Fibroblast of upper back skin (primary cell): ENCODE measurements around the gene REPS2.
A peak's percentile ranks its signal among the peaks of the same experiment; 100 is the strongest.
"Not testable (repeated sequence)": the region's sequence is repeated elsewhere in the genome, so short reads cannot be mapped to it uniquely, and the experiment has no call there.

Experiments used
- DNase-seq: peaks from one replicate; pipeline ENCODE4 v3.0.0-alpha.2; 2013

The REPS2 gene

DNA sequence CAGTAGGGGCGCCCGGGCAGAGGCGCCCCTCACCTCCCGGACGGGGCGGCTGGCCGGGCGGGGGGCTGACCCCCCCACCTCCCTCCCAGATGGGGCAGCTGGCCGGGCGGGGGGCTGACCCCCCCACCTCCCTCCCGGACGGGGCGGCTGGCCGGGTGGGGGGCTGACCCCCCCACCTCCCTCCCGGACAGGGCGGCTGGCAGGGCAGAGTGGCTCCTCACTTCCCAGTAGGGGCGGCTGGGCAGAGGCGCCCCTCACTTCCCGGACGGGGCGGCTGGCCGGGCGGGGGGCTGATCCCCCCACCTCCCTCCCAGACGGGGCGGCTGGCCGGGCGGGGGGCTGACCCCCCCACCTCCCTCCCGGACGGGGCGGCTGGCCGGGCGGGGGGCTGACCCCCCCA is 18.5 kb downstream of the REPS2 start:
- not testable (repeated sequence) for DNase-seq

DNA sequence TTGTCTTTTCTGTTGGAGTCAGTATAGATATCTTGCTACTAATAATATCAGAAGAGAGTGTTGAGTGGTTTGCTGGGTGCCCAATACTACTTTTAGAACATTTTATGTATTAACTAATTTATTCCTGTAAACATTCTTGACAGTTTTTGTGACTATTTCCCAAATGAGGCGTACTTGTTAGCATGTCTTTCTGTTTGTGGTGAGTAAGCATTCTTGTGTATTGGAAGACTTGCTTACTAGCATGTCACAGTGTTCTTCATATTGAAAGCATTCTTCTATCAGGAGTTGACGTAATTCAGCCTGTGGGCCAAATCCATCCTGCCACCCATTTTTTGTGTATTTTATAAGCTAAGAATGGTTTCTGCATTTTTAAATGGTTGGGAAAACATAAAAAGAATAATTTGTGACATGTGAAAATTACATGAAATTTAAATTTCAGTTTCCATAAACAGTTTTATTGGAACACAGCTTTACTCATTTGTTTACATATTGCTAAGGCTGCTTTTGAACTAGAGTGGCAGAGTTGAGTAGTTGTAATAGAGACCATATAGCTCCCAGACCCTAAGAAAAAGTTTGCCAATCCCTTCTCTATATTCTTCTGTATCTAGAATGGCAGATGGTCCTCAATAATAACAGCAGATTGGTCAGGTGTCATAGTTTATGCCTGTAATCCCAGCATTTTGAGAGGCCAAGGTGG is 20.4 kb downstream of the REPS2 start:
- DNase-seq, result no peak

DNA sequence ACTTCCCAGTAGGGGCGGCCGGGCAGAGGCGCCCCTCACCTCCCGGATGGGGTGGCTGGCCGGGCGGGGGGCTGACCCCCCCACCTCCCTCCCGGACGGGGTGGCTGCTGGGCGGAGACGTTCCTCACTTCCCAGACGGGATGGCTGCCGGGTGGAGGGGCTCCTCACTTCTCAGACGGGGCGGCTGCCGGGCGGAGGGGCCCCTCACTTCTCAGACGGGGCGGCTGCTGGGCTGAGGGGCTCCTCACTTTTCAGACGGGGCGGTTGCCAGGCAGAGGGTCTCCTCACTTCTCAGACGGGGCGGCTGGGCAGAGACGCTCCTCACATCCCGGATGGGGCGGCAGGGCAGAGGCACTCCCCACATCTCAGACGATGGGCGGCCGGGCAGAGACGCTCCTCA is 22.3 kb downstream of the REPS2 start:
- DNase-seq, result not testable (repeated sequence)

DNA sequence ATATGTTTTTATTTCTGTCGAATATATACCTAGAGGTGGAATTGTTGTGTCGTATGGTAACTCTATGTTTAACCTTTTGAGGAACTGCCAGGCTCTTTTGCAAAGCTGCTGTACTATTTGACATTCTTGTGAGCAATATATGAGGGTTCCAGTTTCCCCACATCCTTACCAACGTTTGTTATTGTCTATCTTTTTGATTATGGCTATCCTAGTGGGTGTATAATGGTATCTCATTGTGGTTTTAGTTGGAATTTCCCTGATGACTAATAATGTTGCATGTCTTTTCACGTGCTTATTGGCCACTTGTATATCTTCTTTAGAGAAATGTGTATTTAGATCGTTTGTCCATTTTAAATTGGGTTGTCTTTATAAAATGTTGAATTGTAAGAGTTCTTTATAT is 24.5 kb downstream of the REPS2 start:
- peak; percentile 18 for DNase-seq

DNA sequence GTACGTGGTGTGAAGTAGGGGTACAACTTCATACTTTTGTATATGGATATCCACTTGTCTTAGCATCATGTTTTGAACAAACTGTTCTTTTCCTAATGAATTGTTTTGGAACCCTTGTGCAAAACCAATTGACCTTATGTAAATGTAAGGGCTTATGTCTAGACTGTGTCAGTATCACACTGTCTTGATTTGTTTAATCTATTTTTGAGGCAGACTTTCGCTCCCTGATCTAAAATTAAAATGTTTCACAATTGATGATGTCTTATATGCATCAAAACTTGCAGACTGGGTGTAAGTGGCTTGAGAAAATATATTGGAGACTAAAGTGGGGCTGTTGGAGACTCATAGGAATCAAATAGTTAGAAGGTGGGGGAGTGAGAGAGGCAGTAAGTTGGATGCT is 25.2 kb downstream of the REPS2 start:
- DNase-seq, result no peak

DNA sequence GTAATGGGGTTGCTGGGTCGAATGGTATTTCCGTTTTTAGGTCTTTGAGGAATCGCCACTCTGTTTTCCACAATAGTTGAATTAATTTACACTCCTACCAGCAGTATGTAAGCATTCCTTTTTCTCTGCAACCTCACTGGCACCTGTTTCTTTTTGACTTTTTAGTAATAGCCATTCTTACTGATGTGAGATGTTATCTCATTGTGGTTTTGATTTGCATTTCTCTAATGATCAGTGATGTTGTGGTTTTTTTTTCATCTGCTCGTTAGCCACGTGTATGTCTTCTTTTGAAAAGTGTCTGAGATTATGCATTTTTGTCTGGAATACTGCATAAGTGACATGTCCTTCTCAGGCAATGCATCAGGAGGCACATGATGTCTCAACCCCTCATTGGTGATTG is 28.8 kb downstream of the REPS2 start:
- DNase-seq, result no peak

DNA sequence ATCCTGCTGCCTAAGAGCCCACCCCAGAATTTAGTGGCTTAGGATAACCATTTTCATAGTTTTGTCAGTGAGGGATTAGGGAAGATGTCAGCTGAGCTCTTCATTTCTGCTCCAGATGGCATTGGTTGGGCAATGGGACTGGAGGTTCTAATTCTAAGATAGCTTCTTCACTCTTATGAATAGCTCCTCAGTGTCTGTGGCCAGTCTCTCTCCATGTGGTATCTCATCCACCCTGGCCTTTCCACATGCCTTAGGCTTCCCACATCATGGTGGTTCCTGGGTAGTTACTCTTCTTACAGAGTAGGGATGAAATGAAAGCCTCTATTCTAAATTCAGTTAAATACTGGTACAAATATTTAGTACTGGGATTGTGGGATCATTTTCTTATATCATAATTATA is 31.3 kb downstream of the REPS2 start:
- no peak for DNase-seq

DNA sequence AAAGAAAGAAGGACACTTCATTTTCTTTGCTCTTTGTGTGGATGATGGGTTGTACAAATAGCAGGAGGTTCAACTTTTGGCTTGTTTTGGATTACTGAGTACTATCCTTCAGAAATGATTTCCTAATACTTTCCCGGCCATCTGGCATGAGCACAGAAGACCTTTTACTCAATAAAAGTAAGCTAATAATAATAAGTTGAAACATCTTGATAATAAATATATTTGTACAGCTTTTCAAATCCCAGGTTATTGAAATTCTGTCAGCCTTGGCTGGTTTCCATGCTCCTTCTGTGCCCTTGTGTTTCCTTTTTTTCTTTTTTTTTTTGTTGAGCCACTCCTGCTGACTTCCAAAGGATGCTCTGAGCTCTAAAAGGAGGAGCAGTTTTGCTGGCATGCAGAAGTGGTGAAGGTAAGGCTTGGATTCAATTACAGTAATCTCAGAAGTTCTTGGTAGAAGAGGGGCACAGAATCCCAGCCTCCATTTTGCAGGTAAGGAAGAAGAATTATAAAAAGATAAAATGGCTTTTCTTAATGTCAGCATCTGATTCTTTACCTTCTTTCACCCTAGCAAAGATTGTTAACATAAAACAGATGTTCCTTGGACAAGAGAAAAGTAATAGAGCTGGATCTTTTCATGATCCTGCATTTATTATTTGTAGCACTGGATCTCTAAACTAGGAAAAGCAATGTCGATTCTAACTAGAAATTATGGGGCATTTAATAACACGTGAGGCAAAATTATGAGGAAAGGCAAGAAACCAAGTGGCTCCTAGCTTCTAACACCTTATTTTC is 31.9 kb downstream of the REPS2 start:
- no peak for DNase-seq

DNA sequence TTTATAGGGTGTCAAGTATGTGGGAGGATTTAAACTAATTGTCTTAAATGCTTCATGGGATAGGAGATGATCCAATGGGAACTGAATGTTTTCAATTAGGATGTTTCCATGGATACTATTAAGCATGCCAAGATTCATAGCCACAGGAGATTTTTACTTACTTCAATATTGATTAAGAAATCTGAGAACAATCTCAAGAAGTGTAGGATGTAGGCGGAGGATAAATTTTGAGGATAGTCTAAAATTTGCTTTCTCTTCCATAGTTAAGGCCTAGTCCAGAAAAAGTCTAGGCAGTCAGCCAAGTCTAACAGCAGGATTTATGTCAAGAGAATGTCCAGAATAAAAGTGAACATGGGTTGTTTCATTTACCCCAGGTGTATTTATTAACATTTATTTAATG is 32.8 kb downstream of the REPS2 start:
- DNase-seq, result peak; percentile 1

DNA sequence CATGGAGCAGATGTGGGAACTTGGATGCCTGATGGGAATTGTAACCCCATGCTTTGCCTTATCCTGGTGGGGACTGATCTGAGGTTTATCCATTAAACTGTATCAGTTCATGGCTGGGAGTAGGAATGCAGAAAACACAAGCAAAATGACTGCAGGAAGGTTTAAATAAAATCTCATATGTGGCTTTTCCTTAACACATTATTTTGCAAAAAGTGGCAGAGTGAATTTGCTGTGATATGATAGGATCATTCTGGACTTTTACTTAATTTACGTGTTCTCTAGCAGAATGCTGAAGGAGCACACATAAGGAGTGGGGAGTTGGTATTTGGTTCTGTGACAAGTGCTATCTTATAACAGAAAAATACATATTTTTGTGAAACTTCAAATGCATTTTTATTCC is 34.8 kb downstream of the REPS2 start:
- DNase-seq, result no peak

DNA sequence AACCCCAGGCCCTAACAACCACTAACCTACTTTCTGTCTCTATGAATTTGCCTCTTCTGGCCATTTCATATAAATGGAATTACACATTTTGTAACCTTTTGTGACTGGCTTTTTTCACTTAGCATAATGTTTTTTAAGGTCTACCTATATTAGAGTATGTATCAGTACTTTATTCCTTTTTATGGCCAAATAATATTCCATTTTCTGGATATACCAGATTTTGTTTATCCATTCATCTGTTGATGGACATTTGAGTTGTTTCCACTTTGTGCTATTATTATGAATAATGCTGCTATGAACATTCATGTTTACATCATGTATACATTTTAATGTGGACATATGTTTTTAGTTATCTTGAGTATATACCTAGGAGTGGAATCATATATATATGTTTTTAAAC is 35.5 kb downstream of the REPS2 start:
- DNase-seq, result no peak

DNA sequence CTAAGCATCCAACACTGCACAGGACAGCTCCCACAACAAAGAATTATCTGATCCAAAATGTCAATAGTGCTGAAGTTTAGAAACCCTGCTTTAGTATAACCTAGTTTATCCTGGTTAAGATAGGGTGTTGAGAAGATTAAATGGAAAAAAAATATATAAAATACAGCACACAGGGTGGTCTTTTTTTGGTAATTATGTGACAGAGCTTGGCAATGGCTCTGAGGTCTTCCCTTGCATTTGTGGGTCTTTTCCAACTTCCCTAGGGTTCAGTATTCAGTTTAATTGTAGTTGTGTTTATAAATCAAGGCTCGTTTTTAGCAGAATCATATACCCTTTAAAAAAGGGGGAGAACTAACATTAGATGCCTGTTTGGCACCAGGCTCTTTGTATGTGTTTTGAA is 36.6 kb downstream of the REPS2 start:
- DNase-seq, result no peak

DNA sequence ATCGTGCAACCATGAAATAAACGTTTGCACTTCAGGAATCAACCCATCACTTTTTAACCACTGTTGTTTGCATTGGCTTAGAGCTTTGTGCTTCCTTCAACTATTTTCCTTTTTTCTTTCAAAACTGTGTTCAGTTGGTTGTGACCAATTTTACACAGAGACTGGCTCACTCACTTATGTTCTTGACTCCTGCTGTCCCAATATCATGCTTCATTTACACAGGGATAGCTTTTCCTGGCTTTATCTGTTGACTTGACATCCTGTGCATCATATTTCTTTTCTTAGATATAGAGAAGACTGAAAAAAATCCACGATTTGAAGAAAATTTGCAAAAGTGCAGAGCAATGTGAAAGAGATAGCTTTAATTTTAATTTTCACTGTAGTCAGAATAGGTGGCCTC is 38.8 kb downstream of the REPS2 start:
- no peak for DNase-seq

DNA sequence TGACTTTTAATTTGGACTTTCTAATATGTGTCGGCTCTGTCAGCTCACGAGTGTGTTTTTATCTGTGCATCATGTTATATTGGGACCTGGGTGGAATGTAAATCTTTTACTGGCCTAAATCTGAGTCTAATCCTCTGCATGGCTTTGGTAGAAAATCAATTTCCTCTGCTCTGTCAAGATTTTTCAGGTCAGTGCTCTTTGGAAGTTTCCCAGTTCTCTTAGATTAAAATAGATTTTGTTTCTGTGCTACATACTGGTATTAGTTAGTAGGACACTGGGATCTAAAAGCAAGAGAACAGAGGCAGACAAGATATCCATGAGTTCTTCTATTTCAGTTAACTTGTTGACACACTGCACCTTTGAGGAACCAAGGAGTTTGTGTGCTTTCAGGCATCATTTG is 39.7 kb downstream of the REPS2 start:
- no peak for DNase-seq

DNA sequence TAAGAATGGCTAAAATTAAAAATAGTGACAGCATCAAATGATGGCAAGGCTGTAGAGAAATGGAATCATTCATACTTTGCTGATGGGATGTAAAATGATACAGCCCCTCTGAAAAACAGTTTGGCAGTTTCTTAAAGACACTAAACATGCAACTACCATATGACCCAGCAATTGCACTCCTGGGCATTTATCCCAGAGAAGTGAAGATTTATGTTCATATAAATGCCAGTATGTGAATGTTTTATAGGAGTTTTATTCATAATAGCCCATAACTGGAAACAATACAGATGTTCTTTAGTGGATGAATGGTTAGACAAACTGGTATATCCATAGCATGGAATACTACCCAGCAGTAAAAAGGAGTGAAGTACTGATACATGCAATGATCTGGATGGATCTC is 43.3 kb downstream of the REPS2 start:
- DNase-seq, result no peak

DNA sequence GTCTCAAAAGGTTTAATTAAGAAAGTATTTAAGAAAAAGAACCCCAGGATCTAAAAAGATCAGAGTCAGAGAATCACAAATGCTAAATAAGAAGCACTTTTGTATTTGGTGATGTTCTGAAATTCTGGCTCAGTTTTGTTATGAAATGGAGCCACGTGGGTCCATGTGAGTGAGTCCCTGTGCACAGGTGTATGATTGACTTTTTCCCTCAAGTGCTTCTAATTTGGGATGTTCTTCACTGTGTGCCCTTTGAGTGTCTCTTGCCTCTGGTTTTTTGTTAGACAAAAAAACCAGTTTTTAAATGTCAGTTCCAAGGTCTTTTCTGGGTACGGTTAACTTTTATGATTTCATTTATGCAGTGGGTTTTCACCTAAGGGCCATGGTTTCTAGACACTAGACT is 44.4 kb downstream of the REPS2 start:
- DNase-seq, result no peak

DNA sequence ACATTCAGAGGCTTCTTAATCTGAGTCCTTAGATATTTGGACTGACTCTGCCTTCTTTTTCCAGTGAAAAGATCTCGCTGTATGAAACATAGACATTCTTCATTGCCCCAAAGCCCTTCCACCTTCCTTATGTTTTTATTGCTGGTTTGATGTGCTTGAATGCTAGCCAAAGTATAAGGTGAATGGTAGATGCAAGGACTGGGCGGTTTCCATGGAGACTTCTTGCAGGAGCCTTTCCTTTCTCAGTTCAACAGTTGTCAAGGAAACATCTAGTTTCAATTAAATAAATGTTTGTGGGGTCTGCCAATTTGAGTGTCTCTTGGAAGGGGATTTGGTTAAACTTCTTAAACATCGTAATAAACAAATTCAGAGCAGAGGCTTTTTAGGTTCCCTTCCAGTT is 46.0 kb downstream of the REPS2 start:
- DNase-seq, result no peak

DNA sequence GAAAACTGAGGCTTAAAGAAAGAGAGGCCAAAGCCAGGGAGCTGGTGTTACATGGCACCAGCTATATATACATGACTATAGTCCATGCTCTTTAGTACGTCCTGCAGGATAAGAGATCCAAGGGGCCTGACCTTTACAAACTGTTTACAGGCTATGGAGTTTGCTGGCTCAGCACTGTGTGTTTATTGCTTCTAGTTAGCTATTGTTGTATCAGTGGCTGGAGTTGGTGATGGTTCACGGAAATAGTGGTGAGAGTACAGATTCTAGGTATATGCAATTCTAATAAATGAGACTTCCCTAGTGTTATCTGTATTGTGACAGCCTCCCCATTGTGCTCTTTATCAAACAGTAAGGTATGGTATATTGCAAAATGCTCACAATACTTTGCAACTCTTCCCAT is 46.5 kb downstream of the REPS2 start:
- DNase-seq, result no peak

DNA sequence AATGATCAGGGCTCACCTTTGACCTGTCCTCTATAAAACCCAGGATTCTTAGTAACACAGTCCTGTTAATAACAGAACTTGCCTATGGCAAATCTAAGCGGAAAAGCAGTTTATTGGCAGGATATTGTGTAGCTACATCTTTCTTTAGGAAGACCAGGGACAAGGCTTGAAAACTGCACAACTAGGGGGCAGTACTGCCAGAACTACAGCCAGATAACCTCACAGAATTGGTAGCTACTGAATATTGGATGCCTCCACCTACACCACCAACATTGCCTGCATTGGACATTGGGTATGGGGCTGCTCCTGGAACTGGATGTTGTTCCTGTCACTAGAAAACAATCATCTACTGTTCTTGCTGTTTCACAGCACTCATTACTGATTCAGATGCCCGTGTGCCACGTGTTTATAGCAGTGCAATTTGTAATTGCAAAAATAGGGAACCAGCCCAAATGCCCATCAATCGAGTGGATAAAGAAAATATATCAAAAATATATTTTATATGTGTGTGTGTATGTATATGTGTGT is 47.4 kb downstream of the REPS2 start:
- DNase-seq, result no peak

DNA sequence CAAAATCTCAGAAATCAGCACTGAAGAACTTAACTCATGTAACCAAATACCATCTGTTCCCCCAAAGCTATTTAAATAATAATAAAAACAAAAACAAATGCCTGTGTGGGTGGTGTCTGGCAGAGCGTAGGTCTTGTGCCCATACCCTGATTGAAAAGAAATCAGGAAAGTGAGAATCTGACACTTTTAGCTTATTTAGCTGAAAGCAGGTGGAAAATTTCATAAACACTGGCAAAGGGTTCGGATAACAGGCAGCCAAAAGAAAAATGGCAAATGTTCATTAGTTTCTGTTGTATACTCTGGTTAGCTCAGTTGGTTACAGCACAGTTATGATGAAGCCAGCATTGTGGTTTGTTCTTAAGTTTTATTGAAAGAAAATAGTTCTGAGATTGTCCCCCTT is 48.3 kb downstream of the REPS2 start:
- DNase-seq, result no peak

DNA sequence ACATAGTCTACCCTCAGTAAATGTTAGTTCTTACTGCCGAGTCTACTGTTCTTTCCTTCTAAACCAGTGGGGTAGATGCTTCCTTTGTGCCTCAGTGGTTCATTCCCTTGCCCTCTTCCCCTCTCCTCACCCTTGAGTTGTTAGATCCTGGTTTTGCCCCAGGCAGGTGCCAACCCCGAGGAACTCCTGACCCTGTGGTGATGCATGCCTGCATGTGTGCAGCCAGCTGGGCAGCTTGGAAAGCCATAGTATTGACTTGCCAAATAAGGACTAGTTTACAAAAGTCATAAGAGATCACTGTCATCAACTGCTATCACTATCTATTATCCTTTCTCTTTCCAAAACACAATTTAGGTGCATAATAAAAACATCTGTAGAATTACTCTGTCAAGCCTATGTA is 50.9 kb downstream of the REPS2 start:
- DNase-seq, result no peak

DNA sequence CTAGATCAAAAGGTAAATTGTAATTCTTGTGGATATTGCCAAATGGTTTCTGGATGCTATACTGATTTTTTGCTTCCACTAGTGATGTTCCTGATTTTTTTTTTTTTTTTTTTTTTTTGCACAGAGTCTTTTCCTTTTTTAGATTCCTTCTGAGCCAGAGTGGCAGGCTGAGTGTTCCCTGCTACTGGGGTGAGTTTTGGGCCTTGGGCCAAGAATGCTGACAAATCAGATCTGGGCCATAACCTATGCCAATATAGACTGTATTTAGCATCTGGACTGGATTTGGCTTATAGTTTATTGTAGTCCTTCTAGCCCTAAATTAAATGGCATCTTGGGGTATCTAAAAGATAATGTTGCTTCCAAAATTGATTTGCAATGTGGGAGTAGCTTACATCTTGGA is 52.8 kb downstream of the REPS2 start:
- peak; percentile 14 for DNase-seq

DNA sequence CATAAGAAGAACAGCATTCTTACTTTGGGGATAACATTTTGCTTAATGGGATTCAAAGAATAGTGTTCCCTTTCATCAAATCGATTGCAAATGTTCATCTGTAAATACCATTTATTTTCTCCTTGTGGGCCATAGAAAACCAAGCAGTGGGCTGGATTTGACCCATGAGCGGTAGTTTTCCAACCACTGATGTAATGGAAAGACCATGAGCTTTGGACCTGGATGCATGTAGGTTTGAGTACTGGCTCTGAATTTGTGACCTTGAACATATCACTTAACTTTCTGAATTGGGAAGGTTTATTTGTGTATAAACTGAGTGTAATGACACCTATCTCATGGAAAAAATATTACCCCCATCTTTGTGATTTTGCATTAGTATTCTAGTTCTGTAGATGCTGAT is 54.3 kb downstream of the REPS2 start:
- DNase-seq, result no peak

DNA sequence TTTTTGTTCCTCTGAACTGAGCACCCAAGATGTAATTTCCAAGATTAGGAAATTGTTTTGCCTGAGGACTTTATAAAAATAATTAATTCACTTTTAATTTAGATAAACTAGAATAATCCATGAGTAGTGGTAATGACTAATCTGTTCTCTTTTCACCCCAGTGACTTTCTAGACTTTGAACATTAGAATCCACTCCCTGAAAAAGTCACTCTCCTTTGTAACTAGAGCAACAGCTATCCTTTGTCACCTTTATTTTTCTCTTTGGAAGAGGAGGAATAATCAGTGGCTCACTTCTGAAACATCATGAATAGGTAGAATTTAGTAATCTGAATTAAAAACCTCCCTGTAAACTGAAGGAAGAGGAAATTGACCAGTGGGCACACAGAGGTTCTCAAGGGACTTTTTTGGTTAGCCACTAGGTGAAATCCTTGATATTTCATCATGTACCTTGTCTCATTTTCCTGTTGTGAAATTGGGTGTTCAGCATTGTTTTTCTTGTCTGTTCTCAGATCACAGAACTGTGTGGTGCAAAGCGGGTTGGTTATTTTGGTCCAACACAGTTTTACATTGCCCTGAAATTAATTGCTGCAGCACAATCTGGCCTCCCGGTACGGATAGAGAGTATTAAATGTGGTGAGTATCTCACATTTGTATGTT is 59.4 kb downstream of the REPS2 start:
- DNase-seq, result no peak
